ENCODE measurements around the gene CDHR3. TPM values are rescaled to one million over a fixed set of nuclear protein-coding genes. Genes with fewer than 3 reads are reported as not detected.

CDHR3 gene
- total RNA-seq, 1 donor from 2014 or later, result 3.1 TPM

- no peak overlapping the region for H3K4me3 Mint-ChIP-seq (ENCODE audit: unreplicated experiment)
- Histone ChIP-seq H3K9ac (ENCODE audit: low read length) (no peak overlapping the region), H3K79me2 (ENCODE audit: insufficient read depth, low read length) (no peaks in the 10 kb centered on the region), H3K27ac (ENCODE audit: low read depth, low read length) (no peak overlapping the region), H3K4me1 (ENCODE audit: insufficient read depth, low read length) (no peaks in the 10 kb centered on the region), H4K20me1 (ENCODE audit: insufficient read depth, low read length) (no peaks in the 10 kb centered on the region), H3K4me3 (ENCODE audit: insufficient read depth, low read depth, low read length) (no peak overlapping the region), H3K4me2 (ENCODE audit: low read length) (no peak overlapping the region), H2AFZ (ENCODE audit: low read depth, low read length) (no peak overlapping the region), H3K36me3 (ENCODE audit: insufficient read depth, low read length) (no peaks in the 10 kb centered on the region), H3K27me3 (ENCODE audit: insufficient read depth, low read length) (peaks cover 76% of the 10 kb centered on the region), H3K9me3 (ENCODE audit: insufficient read depth, low read depth, low read length) (peaks cover 5% of the 10 kb centered on the region)
- no peaks in the 10 kb centered on the region for H3K36me3 Mint-ChIP-seq (ENCODE audit: low read depth, unreplicated experiment)
- no peak overlapping the region for H3K27ac Mint-ChIP-seq (ENCODE audit: unreplicated experiment)
- no peaks in the 10 kb centered on the region for H3K4me1 Mint-ChIP-seq (ENCODE audit: low read depth, unreplicated experiment)
- FAIRE-seq, result no peak
- no peak for TF ChIP-seq EZH2 (IDR thresholded peaks at IDR 0.05; ENCODE audit: insufficient read depth, low read length)
- no peak for TF ChIP-seq CTCF (IDR thresholded peaks at IDR 0.05; ENCODE audit: insufficient read depth, low read depth, low read length)
- no peaks in the 10 kb centered on the region for H3K9me3 Mint-ChIP-seq (ENCODE audit: unreplicated experiment)
- no peak for DNase-seq (ENCODE audit: low read depth)
- H3K27me3 Mint-ChIP-seq (ENCODE audit: low read depth, unreplicated experiment), result peaks cover 22% of the 10 kb centered on the region
Measured at GRCh38 chr7:106029941-106030340, 66.9 kb downstream of the CDHR3 start.

GRCh38 chr7:106031300-106032035 is 68.4 kb downstream of the CDHR3 start:
- no peak for DNase-seq (ENCODE audit: low read depth)
- Mint-ChIP-seq H3K27me3 (ENCODE audit: low read depth, unreplicated experiment) (peaks cover 22% of the 10 kb centered on the region), H3K4me1 (ENCODE audit: low read depth, unreplicated experiment) (no peaks in the 10 kb centered on the region), H3K27ac (ENCODE audit: unreplicated experiment) (peak overlapping the region; percentile 22), H3K36me3 (ENCODE audit: low read depth, unreplicated experiment) (no peaks in the 10 kb centered on the region), H3K4me3 (ENCODE audit: unreplicated experiment) (no peak overlapping the region), H3K9me3 (ENCODE audit: unreplicated experiment) (peaks cover 1% of the 10 kb centered on the region)
- Histone ChIP-seq H3K79me2 (ENCODE audit: insufficient read depth, low read length) (no peaks in the 10 kb centered on the region), H3K4me2 (ENCODE audit: low read length) (no peak overlapping the region), H3K4me3 (ENCODE audit: insufficient read depth, low read depth, low read length) (no peak overlapping the region), H3K27ac (ENCODE audit: low read depth, low read length) (no peak overlapping the region), H3K36me3 (ENCODE audit: insufficient read depth, low read length) (no peaks in the 10 kb centered on the region), H3K9me3 (ENCODE audit: insufficient read depth, low read depth, low read length) (peaks cover 5% of the 10 kb centered on the region), H2AFZ (ENCODE audit: low read depth, low read length) (no peak overlapping the region), H3K27me3 (ENCODE audit: insufficient read depth, low read length) (peaks cover 64% of the 10 kb centered on the region), H4K20me1 (ENCODE audit: insufficient read depth, low read length) (no peaks in the 10 kb centered on the region), H3K4me1 (ENCODE audit: insufficient read depth, low read length) (no peaks in the 10 kb centered on the region), H3K9ac (ENCODE audit: low read length) (no peak overlapping the region)
- no peak for FAIRE-seq
- no peak for TF ChIP-seq EZH2 (IDR thresholded peaks at IDR 0.05; ENCODE audit: insufficient read depth, low read length)
- no peak for TF ChIP-seq CTCF (IDR thresholded peaks at IDR 0.05; ENCODE audit: insufficient read depth, low read depth, low read length)

- H3K4me1 ChIP-seq (ENCODE audit: insufficient read depth, low read length), result no peaks in the 10 kb centered on the region
- no peaks in the 10 kb centered on the region for H3K4me1 Mint-ChIP-seq (ENCODE audit: low read depth, unreplicated experiment)
- peaks cover 1% of the 10 kb centered on the region for H3K9me3 Mint-ChIP-seq (ENCODE audit: unreplicated experiment)
- no peak overlapping the region for H3K4me2 ChIP-seq (ENCODE audit: low read length)
- H3K27ac Mint-ChIP-seq (ENCODE audit: unreplicated experiment), result no peak overlapping the region
- peaks cover 22% of the 10 kb centered on the region for H3K27me3 Mint-ChIP-seq (ENCODE audit: low read depth, unreplicated experiment)
- no peaks in the 10 kb centered on the region for H3K36me3 Mint-ChIP-seq (ENCODE audit: low read depth, unreplicated experiment)
- TF ChIP-seq EZH2 (IDR thresholded peaks at IDR 0.05; ENCODE audit: insufficient read depth, low read length), result no peak
- no peak for TF ChIP-seq CTCF (IDR thresholded peaks at IDR 0.05; ENCODE audit: insufficient read depth, low read depth, low read length)
- H3K27me3 ChIP-seq (ENCODE audit: insufficient read depth, low read length), result peaks cover 60% of the 10 kb centered on the region
- no peak overlapping the region for H3K4me3 Mint-ChIP-seq (ENCODE audit: unreplicated experiment)
- H3K9me3 ChIP-seq (ENCODE audit: insufficient read depth, low read depth, low read length), result peaks cover 5% of the 10 kb centered on the region
- H2AFZ ChIP-seq (ENCODE audit: low read depth, low read length), result no peak overlapping the region
- no peak overlapping the region for H3K27ac ChIP-seq (ENCODE audit: low read depth, low read length)
- no peaks in the 10 kb centered on the region for H3K36me3 ChIP-seq (ENCODE audit: insufficient read depth, low read length)
- FAIRE-seq, result no peak
- no peak overlapping the region for H3K9ac ChIP-seq (ENCODE audit: low read length)
- no peak overlapping the region for H3K4me3 ChIP-seq (ENCODE audit: insufficient read depth, low read depth, low read length)
- DNase-seq (ENCODE audit: low read depth), result no peak
- H3K79me2 ChIP-seq (ENCODE audit: insufficient read depth, low read length), result no peaks in the 10 kb centered on the region
- H4K20me1 ChIP-seq (ENCODE audit: insufficient read depth, low read length), result no peaks in the 10 kb centered on the region
Measured at GRCh38 chr7:106032295-106032694, 69.2 kb downstream of the CDHR3 start.
